GM06990 (cell line): ENCODE data around the gene ADIPOR1.

Source experiments
- DNase-seq: peaks from one replicate; pipeline ENCODE4 v3.0.0-alpha.2; 2011; ENCODE audit not compliant: insufficient read length; ENCODE audit errors: extremely low read depth
- H3K27me3 ChIP-seq: replicated peaks from 2 replicates; pipeline ENCODE4 v1.6.0; 2011; ENCODE audit warnings: low read length; ENCODE audit not compliant: control insufficient read depth, insufficient read depth
- H3K36me3 ChIP-seq: 2 replicates; pipeline ENCODE4 v1.5.1; 2011; ENCODE audit warnings: low read length; ENCODE audit not compliant: control insufficient read depth, insufficient read depth
- H3K4me3 ChIP-seq: replicated peaks from 2 replicates; pipeline ENCODE4 v1.5.1; 2011; ENCODE audit warnings: low read depth, mild to moderate bottlenecking, control low read depth, low read length
- CTCF ChIP-seq: IDR thresholded peaks from 2 replicates; pipeline ENCODE4 v1.5.1; 2011; ENCODE audit warnings: low read length, control low read depth, mild to moderate bottlenecking, inconsistent platforms; ENCODE audit not compliant: insufficient read depth, poor library complexity, severe bottlenecking

The ADIPOR1 gene

DNA sequence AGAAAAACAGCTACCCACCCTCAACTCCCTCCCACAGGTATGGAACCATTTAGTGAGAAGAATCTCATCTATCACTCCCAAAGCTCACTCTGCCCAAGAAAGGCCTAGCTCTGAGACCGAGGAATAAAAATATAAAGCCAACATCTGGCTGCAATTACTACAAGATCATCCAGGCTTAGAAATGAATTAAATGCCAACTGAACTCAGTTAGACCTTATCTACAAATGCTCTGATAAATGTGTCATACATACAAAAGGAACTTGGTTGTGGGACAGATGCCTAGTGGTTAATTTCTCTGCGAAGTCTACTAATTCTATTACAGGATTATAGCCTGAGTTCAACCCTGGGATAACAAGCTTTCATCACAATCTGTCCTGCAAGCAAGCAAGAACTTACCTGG lies 6.7 kb downstream of the ADIPOR1 start:
- H3K36me3 ChIP-seq, result peaks cover 3% of the 10 kb centered on the region
- H3K27me3 ChIP-seq, result no peaks in the 10 kb centered on the region
- H3K4me3 ChIP-seq, result no peak overlapping the region
- no peak for DNase-seq
- TF ChIP-seq CTCF, result no peak

- DNase-seq, result no peak
- Histone ChIP-seq H3K27me3 (no peaks in the 10 kb centered on the region), H3K36me3 (peaks cover 18% of the 10 kb centered on the region), H3K4me3 (no peak overlapping the region)
- TF ChIP-seq CTCF, result no peak
Measured at GRCh38 chr1:202945483-202945882, 12.6 kb downstream of the ADIPOR1 start.

- no peak overlapping the region for H3K4me3 ChIP-seq
- no peak for TF ChIP-seq CTCF
- DNase-seq, result no peak
- H3K36me3 ChIP-seq, result peaks cover 17% of the 10 kb centered on the region
- H3K27me3 ChIP-seq, result no peaks in the 10 kb centered on the region
Measured at GRCh38 chr1:202944438-202944921, 13.6 kb downstream of the ADIPOR1 start.

- Histone ChIP-seq H3K4me3 (no peak overlapping the region), H3K36me3 (peaks cover 15% of the 10 kb centered on the region)
- no peak for DNase-seq
Measured at GRCh38 chr1:202942426-202942825, 15.7 kb downstream of the ADIPOR1 start.

GRCh38 chr1:202941372-202941771 lies 16.7 kb downstream of the ADIPOR1 start:
- TF ChIP-seq CTCF, result no peak
- no peak for DNase-seq
- H3K36me3 ChIP-seq, result peaks cover 15% of the 10 kb centered on the region
- no peak overlapping the region for H3K4me3 ChIP-seq
- no peaks in the 10 kb centered on the region for H3K27me3 ChIP-seq

More at GRCh38 chr1:202942426-202942825, 15.7 kb downstream of the ADIPOR1 start:
- H3K27me3 ChIP-seq, result no peaks in the 10 kb centered on the region
- no peak for TF ChIP-seq CTCF

- no peak for DNase-seq
- H3K36me3 ChIP-seq, result peaks cover 15% of the 10 kb centered on the region
- H3K4me3 ChIP-seq, result no peak overlapping the region
- no peaks in the 10 kb centered on the region for H3K27me3 ChIP-seq
- TF ChIP-seq CTCF, result no peak
Measured at GRCh38 chr1:202940561-202940960, 17.6 kb downstream of the ADIPOR1 start.
